IPS-11a (cell line): ENCODE measurements around the gene CDHR1.

Source experiments
- H3K4me3 ChIP-seq: one replicate; pipeline ENCODE4 v1.5.1; 2013; ENCODE audit warnings: low read depth, low read length, control low read depth

Gene CDHR1

DNA sequence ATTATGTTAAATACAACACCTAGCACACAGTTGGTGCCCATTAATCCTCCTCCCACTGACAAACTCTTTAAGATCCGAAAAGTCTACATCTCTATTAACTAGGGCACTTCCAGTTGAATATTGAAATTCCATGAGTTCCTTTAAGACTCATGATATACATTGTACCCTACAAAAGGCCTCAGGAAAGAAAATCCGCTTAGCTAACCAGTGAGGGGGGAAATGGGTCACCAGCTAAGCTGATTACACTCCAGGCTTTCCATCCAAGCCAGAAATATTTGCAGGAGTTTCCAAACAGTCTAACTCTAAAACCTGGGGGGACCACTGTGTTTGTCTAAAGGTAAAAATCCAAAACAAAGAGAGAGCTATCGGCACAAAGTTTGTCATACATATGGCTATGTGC is 32.3 kb downstream of the CDHR1 start:
- H3K4me3 ChIP-seq = no peak overlapping the region

- no peak overlapping the region for H3K4me3 ChIP-seq
Observed at GRCh38 chr10:84227810-84228209, 33.5 kb downstream of the CDHR1 start.

- H3K4me3 ChIP-seq = no peak overlapping the region
Observed at GRCh38 chr10:84230359-84230758, 36.0 kb downstream of the CDHR1 start.

- H3K4me3 ChIP-seq = no peak overlapping the region
Observed at GRCh38 chr10:84232376-84232775, 38.0 kb downstream of the CDHR1 start.

DNA sequence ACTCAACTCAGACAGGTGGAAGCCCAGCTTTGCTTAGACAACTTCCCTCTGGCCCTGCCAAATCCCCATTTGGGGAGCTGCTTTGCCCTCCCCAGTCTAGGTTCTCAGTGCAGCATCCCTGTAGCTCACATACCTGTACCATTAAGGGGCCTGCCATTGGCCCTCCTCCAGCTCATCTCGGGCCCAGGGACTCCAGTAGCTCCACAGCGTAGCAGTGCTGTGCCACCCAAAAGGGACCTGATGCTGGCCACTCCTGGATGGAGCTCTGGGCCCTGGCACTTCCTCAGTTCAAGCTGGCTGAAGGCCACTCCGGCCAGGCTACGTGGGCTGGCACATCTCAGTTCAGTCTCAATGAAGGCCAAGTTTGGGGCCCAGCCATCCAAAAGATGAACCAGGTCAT is 39.6 kb downstream of the CDHR1 start:
- no peak overlapping the region for H3K4me3 ChIP-seq

GRCh38 chr10:84234479-84234878 is 40.1 kb downstream of the CDHR1 start:
- H3K4me3 ChIP-seq = no peak overlapping the region

GRCh38 chr10:84235096-84235495 is 40.8 kb downstream of the CDHR1 start:
- no peak overlapping the region for H3K4me3 ChIP-seq

DNA sequence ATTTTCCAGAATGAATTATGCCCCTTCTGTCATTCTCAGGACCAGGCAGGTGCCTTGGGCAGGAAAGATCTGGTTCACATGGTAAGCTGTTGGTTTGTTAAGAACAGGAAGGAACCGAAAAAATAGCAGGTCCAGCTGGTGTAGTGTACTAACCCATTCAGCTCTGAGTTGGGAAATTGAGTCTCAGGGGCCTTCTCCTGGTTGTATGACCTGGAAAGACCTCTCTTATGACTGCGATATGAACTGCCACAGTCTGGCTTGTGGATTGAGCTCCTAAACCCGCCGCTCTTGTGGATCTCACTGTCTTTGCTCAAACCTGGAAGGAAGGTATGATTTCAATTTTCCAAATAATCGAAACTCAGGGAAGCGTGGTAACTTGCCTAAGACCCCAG is 42.5 kb downstream of the CDHR1 start:
- H3K4me3 ChIP-seq = no peak overlapping the region

DNA sequence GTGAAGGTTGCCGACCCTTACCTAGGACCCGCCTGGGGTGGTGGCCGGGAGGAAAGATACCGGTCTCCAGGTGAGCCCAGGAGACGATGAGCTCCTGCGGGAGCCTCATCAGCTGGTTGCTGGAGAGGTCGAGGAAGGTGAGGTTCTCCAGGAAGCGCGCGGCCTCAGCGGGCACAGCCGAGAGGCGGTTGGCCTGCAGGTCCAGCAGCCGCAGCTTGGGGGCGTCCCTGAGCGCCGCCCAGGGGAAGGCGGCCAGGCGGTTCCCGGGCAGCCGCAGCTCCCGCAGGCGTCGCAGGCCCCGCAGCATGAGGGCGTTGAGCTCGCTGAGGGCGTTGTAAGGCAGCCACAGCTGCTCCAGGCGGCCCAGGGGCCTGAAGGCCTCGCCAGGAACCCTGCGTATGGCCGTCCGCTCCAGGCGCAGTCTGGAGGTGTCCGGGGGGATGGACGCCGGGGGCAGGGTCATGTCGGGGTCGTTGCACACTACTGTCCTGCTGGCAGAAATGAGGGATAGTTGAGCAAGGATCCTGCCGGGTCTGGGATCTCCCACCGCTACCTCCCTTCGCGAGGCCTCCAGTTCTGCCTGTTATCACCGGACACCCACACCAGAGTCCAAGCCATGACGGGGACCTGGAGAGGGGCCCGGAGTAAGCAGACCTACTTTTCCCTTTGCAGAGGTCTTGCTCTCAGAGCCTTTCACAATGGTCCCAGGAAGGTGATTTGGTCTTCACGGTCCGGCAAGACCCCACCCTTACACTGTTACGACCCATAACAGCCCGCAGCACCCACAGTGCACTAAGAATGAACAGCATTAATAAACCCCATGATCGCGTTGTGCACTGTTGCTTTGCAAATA is 43.1 kb downstream of the CDHR1 start:
- H3K4me3 ChIP-seq = no peak overlapping the region

- H3K4me3 ChIP-seq = no peak overlapping the region
Observed at GRCh38 chr10:84238909-84239308, 44.6 kb downstream of the CDHR1 start.

- no peak within 1 kb of the TSS for H3K4me3 ChIP-seq
Observed at GRCh38 chr10:84241185-84241790, 47.0 kb downstream of the CDHR1 start, which contains the start of gene LRIT1. TSS of gene LRIT1 (minus strand) at chr10:84241546. CDS start at chr10:84241439, 107 bp downstream.

GRCh38 chr10:84243759-84244158 is 49.4 kb downstream of the CDHR1 start:
- H3K4me3 ChIP-seq = no peak overlapping the region

DNA sequence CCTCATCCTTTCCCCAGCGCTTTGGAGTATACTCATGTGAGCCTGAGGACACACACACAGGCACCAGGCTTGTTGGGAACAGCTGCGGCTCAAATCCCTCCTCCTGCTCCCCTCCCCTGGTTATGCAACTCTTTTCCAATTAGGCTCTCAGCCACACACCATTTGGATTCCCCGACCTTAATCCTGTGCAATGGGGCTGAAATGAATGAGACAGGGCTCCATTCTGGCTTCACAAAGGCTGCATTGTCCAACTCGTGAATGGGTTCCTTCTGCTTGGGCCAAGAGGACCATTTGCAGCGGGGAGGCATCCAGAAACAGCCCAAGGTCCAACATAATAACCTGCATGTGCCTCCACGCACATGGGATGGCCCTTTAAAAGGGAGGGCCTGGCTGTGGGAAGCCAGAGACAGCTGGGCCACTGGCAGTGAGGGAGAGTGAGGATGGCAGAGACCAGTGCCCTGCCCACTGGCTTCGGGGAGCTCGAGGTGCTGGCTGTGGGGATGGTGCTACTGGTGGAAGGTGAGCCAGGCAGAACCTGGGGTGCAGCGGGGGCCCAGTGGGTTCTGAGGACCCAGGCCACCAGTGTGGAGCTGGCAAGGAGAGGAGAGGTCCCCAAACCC is 50.4 kb downstream of the CDHR1 start, which contains the start of gene RGR:
Gene RGR (plus strand): TSS at position 403 of the 620 bp plus-strand sequence. CDS start 38 bp downstream, at position 441.
- no peak within 1 kb of the TSS for H3K4me3 ChIP-seq

GRCh38 chr10:84247496-84247895 is 53.2 kb downstream of the CDHR1 start:
- H3K4me3 ChIP-seq = no peak overlapping the region

- H3K4me3 ChIP-seq = no peak overlapping the region
Observed at GRCh38 chr10:84248794-84249193, 54.5 kb downstream of the CDHR1 start.

- H3K4me3 ChIP-seq = no peak overlapping the region
Observed at GRCh38 chr10:84254552-84255478, 60.5 kb downstream of the CDHR1 start.

- H3K4me3 ChIP-seq = no peak overlapping the region
Observed at GRCh38 chr10:84256510-84257342, 62.4 kb downstream of the CDHR1 start.

DNA sequence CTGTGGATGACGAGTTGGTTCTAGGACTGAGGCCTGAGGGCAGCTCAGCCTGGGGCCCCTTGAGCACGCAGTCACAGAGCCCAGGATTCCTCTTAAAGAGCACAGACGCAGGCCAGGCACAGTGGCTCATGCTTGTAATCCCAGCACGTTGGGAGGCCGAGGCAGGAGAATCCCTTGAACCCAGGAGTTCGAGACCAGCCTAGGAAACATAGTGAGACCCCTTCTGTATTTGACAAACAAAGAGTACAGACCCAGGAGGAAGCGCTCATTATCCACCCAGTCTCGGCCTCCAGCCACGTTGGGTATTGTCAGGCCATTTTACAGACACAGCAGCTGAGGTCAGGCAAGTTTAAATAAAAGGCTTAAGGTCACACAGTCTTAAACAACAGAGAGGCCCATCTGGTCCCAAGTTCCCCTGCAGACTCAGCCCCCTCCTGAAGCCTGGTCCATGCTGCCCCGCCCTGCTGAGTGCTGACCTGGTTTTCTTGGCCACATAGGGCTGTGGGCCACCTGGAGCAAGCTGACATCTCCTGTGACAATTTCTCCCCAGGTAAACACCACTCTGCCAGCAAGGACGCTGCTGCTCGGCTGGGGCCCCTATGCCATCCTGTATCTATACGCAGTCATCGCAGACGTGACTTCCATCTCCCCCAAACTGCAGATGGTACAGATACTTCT is 63.1 kb downstream of the CDHR1 start:
- H3K4me3 ChIP-seq = no peak overlapping the region

DNA sequence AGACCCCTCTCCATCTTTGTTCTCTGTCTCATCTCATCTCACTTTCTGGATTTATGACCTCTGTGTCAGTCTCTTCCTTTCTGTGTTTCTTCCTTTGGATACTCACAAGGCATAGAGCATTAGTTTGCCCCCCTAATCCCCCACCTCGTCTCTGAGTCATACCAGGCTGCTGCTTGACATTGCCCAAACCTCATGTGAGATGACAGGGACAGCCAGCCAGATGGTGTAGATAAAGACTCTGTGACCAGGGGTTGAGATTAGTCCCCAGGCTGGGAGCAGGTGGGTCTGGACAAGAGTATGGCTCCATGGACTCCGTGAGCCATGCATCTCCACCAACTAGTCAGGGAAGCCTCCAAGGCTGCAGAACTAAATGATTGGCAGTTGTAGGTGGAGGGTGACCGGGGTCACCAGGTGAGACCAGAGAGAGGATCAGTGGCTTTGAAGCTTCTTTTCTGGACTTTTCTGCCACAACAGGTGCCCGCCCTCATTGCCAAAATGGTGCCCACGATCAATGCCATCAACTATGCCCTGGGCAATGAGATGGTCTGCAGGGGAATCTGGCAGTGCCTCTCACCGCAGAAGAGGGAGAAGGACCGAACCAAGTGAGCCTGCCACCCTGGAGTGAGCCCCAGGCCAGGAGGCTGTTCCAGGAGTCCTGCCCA is 63.8 kb downstream of the CDHR1 start:
- no peak overlapping the region for H3K4me3 ChIP-seq
